ENCODE measurements around the gene RNF213. TPM values are rescaled to one million over a fixed set of nuclear protein-coding genes. Genes with fewer than 3 reads are reported as not detected.
A peak's percentile ranks its signal among the peaks of the same experiment; 100 is the strongest.
"Not testable (repeated sequence)": the region's sequence is repeated elsewhere in the genome, so short reads cannot be mapped to it uniquely, and the experiment has no call there.

Gene RNF213
- total RNA-seq, 1 donor from 2014 or later = 25.6 TPM

DNA sequence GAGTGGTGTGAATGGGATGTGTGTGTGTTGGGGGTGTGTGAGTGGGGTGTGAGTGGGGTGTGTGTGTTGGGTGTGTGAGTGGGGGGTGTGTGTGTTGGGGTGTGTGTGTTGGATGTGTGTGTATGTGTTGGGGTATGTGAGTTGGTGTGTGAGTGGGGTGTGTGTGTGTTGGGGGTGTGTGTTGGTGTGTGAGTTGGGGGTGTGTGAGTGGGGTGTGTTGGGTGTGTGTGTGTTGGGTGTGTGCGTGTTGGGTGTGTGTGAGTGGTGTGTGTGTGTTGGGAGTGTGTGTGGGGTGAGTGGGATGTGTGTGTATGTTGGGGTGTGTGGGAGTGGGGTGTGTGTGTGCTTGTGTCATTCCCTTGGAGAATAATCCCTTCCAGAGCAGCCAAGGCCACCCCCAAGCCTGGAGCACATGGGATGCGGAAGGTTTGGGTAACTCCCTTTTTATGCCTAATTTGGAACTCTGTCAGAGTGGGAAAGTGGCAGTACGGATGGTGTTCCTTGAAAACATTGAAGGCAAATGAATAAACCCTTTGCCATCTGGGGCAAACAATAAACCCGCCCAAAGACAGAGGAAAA is 14.3 kb downstream of the RNF213 start:
- TF ChIP-seq CTCF (IDR thresholded peaks at IDR 0.05; ENCODE audit: borderline replicate concordance) = no peak
- intact Hi-C loops (cut with micrococcal nuclease) = no loop called here
- Histone ChIP-seq H3K27ac (replicated peaks) (no peak overlapping the region), H3K27me3 (ENCODE audit: low read depth) (no peaks in the 10 kb centered on the region), H3K36me3 (peaks cover 34% of the 10 kb centered on the region), H3K4me1 (peaks cover 39% of the 10 kb centered on the region), H3K4me3 (no peak overlapping the region), H3K9me3 (replicated peaks) (no peaks in the 10 kb centered on the region)
- DNase-seq = no peak

GRCh38 chr17:80275857-80276256 is 15.2 kb downstream of the RNF213 start:
- H3K27ac ChIP-seq (replicated peaks); H3K9me3 ChIP-seq (replicated peaks); intact Hi-C loops (cut with micrococcal nuclease); H3K4me3 ChIP-seq; H3K27me3 ChIP-seq (ENCODE audit: low read depth); DNase-seq: not testable (repeated sequence)
- Histone ChIP-seq H3K36me3 (peaks cover 30% of the 10 kb centered on the region), H3K4me1 (peaks cover 45% of the 10 kb centered on the region)

DNA sequence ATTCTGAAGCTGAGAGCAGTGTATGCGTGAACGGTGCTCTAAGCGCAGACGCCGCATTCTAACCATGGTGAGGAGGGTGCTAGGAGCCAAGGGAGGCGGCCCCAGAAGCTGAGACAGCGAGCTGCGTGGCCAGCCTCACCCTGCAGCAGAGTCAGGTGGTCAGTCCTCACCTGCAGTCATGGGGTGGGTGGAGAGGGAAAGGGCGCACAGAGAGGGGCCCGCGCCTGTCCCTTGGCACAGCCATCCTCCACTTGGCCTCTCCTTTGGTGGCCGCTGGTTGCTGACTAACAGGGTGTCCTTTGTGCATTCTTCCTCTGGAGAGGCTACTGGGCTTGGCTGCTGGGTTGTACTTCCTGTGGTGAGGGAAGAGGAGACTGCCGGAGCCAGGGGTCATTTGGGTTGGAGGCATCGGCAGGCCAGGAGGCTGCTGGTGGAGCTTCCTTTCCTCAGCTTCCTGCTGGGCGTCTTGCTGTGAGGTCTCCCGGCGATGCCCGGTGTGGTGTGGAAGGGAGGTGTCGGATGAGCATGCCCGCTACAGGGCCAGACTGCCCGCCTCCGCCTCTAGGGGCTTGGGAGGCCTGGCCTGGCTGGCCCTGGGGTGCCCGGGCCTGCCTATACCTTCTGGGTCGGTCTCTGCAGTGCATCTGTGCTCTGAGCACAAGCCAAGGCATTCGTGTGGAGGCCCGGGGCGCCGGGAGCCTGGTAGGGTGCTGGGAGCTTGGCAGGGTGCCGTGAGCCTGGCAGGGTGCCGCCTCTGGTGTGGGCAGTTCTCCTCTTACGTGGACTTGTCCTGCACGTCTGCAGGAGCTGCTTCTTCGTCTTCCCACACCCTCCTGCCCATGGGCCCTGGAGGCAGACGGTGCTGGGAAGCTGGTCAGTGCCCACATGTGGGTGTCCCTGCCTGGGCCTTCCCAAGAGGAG is 17.4 kb downstream of the RNF213 start:
- H3K27me3 ChIP-seq (ENCODE audit: low read depth) = no peaks in the 10 kb centered on the region
- TF ChIP-seq CTCF (IDR thresholded peaks at IDR 0.05; ENCODE audit: borderline replicate concordance) = no peak
- no peak overlapping the region for H3K4me3 ChIP-seq
- H3K36me3 ChIP-seq = peaks cover 29% of the 10 kb centered on the region
- no peak for DNase-seq
- peaks cover 45% of the 10 kb centered on the region for H3K4me1 ChIP-seq
- no peaks in the 10 kb centered on the region for H3K9me3 ChIP-seq (replicated peaks)
- intact Hi-C loops (cut with micrococcal nuclease) = no loop called here
- H3K27ac ChIP-seq (replicated peaks) = peak overlapping the region; percentile 71

DNA sequence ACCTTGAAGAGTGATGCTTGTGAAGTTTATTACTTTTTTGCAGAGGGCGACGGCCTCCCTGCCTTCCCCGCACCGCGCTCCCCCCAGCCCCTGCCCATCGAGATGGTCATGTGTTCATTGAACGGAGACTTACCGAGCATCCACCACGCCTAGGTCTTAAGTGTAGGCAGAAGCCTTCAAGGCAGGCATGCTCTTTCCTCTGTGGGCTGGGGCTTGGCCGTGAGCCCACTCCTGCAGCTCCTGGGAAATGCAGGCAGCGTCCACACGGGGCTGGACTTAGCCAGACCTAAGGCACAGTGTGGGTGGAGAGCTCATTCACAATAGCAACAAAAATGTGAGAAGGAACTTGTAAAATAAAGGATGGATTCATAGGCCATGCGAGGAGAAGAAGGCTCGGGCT is 19.2 kb downstream of the RNF213 start:
- Histone ChIP-seq H3K9me3 (replicated peaks) (no peaks in the 10 kb centered on the region), H3K4me3 (no peak overlapping the region), H3K4me1 (peaks cover 45% of the 10 kb centered on the region), H3K36me3 (peaks cover 20% of the 10 kb centered on the region), H3K27me3 (ENCODE audit: low read depth) (no peaks in the 10 kb centered on the region), H3K27ac (replicated peaks) (peak overlapping the region; percentile 11)
- TF ChIP-seq CTCF (IDR thresholded peaks at IDR 0.05; ENCODE audit: borderline replicate concordance) = peak; percentile 47
- intact Hi-C loops (cut with micrococcal nuclease) = no loop called here
- peak; percentile 73 for DNase-seq

GRCh38 chr17:80281516-80281915 is 20.9 kb downstream of the RNF213 start:
- Histone ChIP-seq H3K9me3 (replicated peaks) (no peaks in the 10 kb centered on the region), H3K27me3 (ENCODE audit: low read depth) (no peaks in the 10 kb centered on the region), H3K4me1 (peaks cover 41% of the 10 kb centered on the region), H3K27ac (replicated peaks) (no peak overlapping the region), H3K36me3 (peaks cover 12% of the 10 kb centered on the region), H3K4me3 (no peak overlapping the region)
- DNase-seq = no peak
- TF ChIP-seq CTCF (IDR thresholded peaks at IDR 0.05; ENCODE audit: borderline replicate concordance) = no peak
- intact Hi-C loops (cut with micrococcal nuclease) = no loop called here

All from left ventricle myocardium inferior (tissue), 1 donor.